Calu3 (cell line): ENCODE data around the gene PRSS2. TPM values are rescaled to one million over a fixed set of nuclear protein-coding genes. Genes with fewer than 3 reads are reported as not detected.

Experiments
- BruUV-seq: library from RNA; stranded (reverse); fragments of 400-500 nt; replicated peaks from 2 replicates; lab custom pipeline; 2021; lab: Mats Ljungman, UMichigan
- CTCF ChIA-PET: fragments of 300-600 bp; sonication (Branson Sonifier 250); formaldehyde crosslinking; loops from one replicate; lab custom pipeline; 2022; ENCODE audit warnings: antibody characterized with exemption; lab: Charles Lee
- DNase-seq: peaks from one replicate; pipeline ENCODE4 v3.0.0; 2022
- H3K27ac Mint-ChIP-seq: one replicate; pipeline ENCODE4 v1.8.0; 2022; ENCODE audit warnings: mixed read lengths; ENCODE audit not compliant: unreplicated experiment
- H3K27me3 Mint-ChIP-seq: one replicate; pipeline ENCODE4 v1.8.0; 2022; ENCODE audit warnings: mixed read lengths; ENCODE audit not compliant: unreplicated experiment
- H3K36me3 Mint-ChIP-seq: one replicate; pipeline ENCODE4 v1.8.0; 2022; ENCODE audit warnings: mild to moderate bottlenecking, moderate library complexity, mixed read lengths; ENCODE audit not compliant: insufficient read depth, unreplicated experiment
- H3K4me1 Mint-ChIP-seq: one replicate; pipeline ENCODE4 v1.8.0; 2022; ENCODE audit warnings: mild to moderate bottlenecking, low read depth, mixed read lengths; ENCODE audit not compliant: unreplicated experiment
- H3K4me3 Mint-ChIP-seq: one replicate; pipeline ENCODE4 v1.8.0; 2022; ENCODE audit warnings: mild to moderate bottlenecking, low read depth, moderate library complexity, mixed read lengths; ENCODE audit not compliant: unreplicated experiment
- H3K9me3 Mint-ChIP-seq: one replicate; pipeline ENCODE4 v1.8.0; 2022; ENCODE audit warnings: low read depth, mixed read lengths; ENCODE audit not compliant: unreplicated experiment
- CTCF ChIP-seq: fragments of 200-600 bp; IDR thresholded peaks from one replicate; pipeline ENCODE4 v1.8.0; 2022; ENCODE audit warnings: antibody characterized with exemption; ENCODE audit not compliant: unreplicated experiment
- intact Hi-C: fragments of 100-400 bp; cut with micrococcal nuclease; formaldehyde crosslinking; loops from one replicate; pipeline ENCODE4 v1.10.0; 2022; ENCODE audit not compliant: unreplicated experiment
- total RNA-seq: library from RNA; stranded (reverse); gene quantifications from 2 replicates; pipeline ENCODE4 v1.2.3, GENCODE V29; 2022

PRSS2 gene
- total RNA-seq, 1 experiment from 2014 or later = 0.64 TPM

GRCh38 chr7:142793156-142793555 is 22.4 kb downstream of the PRSS2 start:
- no peak overlapping the region for H3K27ac Mint-ChIP-seq
- peaks cover 5% of the 10 kb centered on the region for H3K36me3 Mint-ChIP-seq
- H3K9me3 Mint-ChIP-seq = no peaks in the 10 kb centered on the region
- CTCF ChIA-PET = interaction anchor here (0.8 to 2.0 kb wide), 2 partner anchors 8 to 10 kb away, joined by 3 to 6 read pairs; no protein-coding TSS in a partner anchor
- H3K4me3 Mint-ChIP-seq = no peak overlapping the region
- intact Hi-C loops = no loop called here
- peaks cover 22% of the 10 kb centered on the region for H3K4me1 Mint-ChIP-seq
- DNase-seq = no peak
- peaks cover 92% of the 10 kb centered on the region for H3K27me3 Mint-ChIP-seq
- no TSS peak for BruUV-seq
- TF ChIP-seq CTCF = no peak

GRCh38 chr7:142795339-142795863 is 24.6 kb downstream of the PRSS2 start:
- Mint-ChIP-seq H3K36me3 (peaks cover 5% of the 10 kb centered on the region), H3K9me3 (no peaks in the 10 kb centered on the region), H3K27me3 (peaks cover 92% of the 10 kb centered on the region), H3K4me1 (peaks cover 22% of the 10 kb centered on the region), H3K27ac (no peak overlapping the region), H3K4me3 (no peak overlapping the region)
- TF ChIP-seq CTCF = no peak
- BruUV-seq = no TSS peak
- intact Hi-C loops = loop anchor here (1.0 kb wide), 1 partner anchor 27 kb away; no protein-coding TSS in a partner anchor
- CTCF ChIA-PET = no interaction called here
- DNase-seq = peak; percentile 14

GRCh38 chr7:142796001-142796500 is 25.3 kb downstream of the PRSS2 start:
- no TSS peak for BruUV-seq
- intact Hi-C loops = no loop called here

GRCh38 chr7:142796501-142797390 is 26.0 kb downstream of the PRSS2 start:
- H3K4me1 Mint-ChIP-seq = peaks cover 22% of the 10 kb centered on the region
- H3K9me3 Mint-ChIP-seq = no peaks in the 10 kb centered on the region
- CTCF ChIA-PET = no interaction called here
- intact Hi-C loops = no loop called here
- peak overlapping the region; percentile 36 for H3K4me3 Mint-ChIP-seq
- H3K27ac Mint-ChIP-seq = no peak overlapping the region
- H3K36me3 Mint-ChIP-seq = peaks cover 5% of the 10 kb centered on the region
- BruUV-seq = no TSS peak
- peaks cover 95% of the 10 kb centered on the region for H3K27me3 Mint-ChIP-seq
- no peak for TF ChIP-seq CTCF
- no peak for DNase-seq

More at GRCh38 chr7:142796001-142796500, 25.3 kb downstream of the PRSS2 start:
- no peak for DNase-seq
- Mint-ChIP-seq H3K4me1 (peaks cover 22% of the 10 kb centered on the region), H3K27ac (no peak overlapping the region), H3K36me3 (peaks cover 5% of the 10 kb centered on the region), H3K4me3 (no peak overlapping the region), H3K9me3 (no peaks in the 10 kb centered on the region), H3K27me3 (peaks cover 92% of the 10 kb centered on the region)
- no peak for TF ChIP-seq CTCF
- CTCF ChIA-PET = no interaction called here
